ENCODE measurements around the gene BACH2.
"Not testable (repeated sequence)": the region's sequence is repeated elsewhere in the genome, so short reads cannot be mapped to it uniquely, and the experiment has no call there.

The BACH2 gene

GRCh38 chr6:90290811-90291420, 5.7 kb downstream of the BACH2 start:
- peaks cover 32% of the 10 kb centered on the region for H3K27me3 ChIP-seq (ENCODE audit: control insufficient read depth, insufficient read depth, low read length)
- no peak overlapping the region for H3K27ac ChIP-seq (ENCODE audit: low read depth, low read length)
- no peaks in the 10 kb centered on the region for H3K36me3 ChIP-seq (ENCODE audit: control insufficient read depth, insufficient read depth, low read length)
- no peaks in the 10 kb centered on the region for H3K9me3 ChIP-seq (ENCODE audit: control insufficient read depth, insufficient read depth, low read depth, low read length)
- H3K4me3 ChIP-seq (ENCODE audit: low read depth, low read length), result no peak overlapping the region
- H3K9ac ChIP-seq (ENCODE audit: low read length), result no peak overlapping the region
- H3K4me1 ChIP-seq (ENCODE audit: control insufficient read depth, insufficient read depth, low read length), result peaks cover 27% of the 10 kb centered on the region

GRCh38 chr6:90289902-90290301, 6.7 kb downstream of the BACH2 start:
- Histone ChIP-seq H3K27me3 (ENCODE audit: control insufficient read depth, insufficient read depth, low read length) (peaks cover 22% of the 10 kb centered on the region), H3K9me3 (ENCODE audit: control insufficient read depth, insufficient read depth, low read depth, low read length) (no peaks in the 10 kb centered on the region), H3K36me3 (ENCODE audit: control insufficient read depth, insufficient read depth, low read length) (no peaks in the 10 kb centered on the region), H3K27ac (ENCODE audit: low read depth, low read length) (no peak overlapping the region), H3K4me3 (ENCODE audit: low read depth, low read length) (no peak overlapping the region), H3K4me1 (ENCODE audit: control insufficient read depth, insufficient read depth, low read length) (peaks cover 37% of the 10 kb centered on the region), H3K9ac (ENCODE audit: low read length) (no peak overlapping the region)

GRCh38 chr6:90288404-90288803, 8.2 kb downstream of the BACH2 start:
- H3K27ac ChIP-seq (ENCODE audit: low read depth, low read length), result no peak overlapping the region
- H3K9me3 ChIP-seq (ENCODE audit: control insufficient read depth, insufficient read depth, low read depth, low read length), result no peaks in the 10 kb centered on the region
- no peak overlapping the region for H3K4me3 ChIP-seq (ENCODE audit: low read depth, low read length)
- no peak overlapping the region for H3K9ac ChIP-seq (ENCODE audit: low read length)
- H3K36me3 ChIP-seq (ENCODE audit: control insufficient read depth, insufficient read depth, low read length), result no peaks in the 10 kb centered on the region
- peaks cover 7% of the 10 kb centered on the region for H3K27me3 ChIP-seq (ENCODE audit: control insufficient read depth, insufficient read depth, low read length)
- H3K4me1 ChIP-seq (ENCODE audit: control insufficient read depth, insufficient read depth, low read length), result peaks cover 36% of the 10 kb centered on the region

GRCh38 chr6:90286884-90287488, 9.7 kb downstream of the BACH2 start:
- no peak overlapping the region for H3K9ac ChIP-seq (ENCODE audit: low read length)
- H3K27me3 ChIP-seq (ENCODE audit: control insufficient read depth, insufficient read depth, low read length), result no peaks in the 10 kb centered on the region
- no peak overlapping the region for H3K27ac ChIP-seq (ENCODE audit: low read depth, low read length)
- no peaks in the 10 kb centered on the region for H3K9me3 ChIP-seq (ENCODE audit: control insufficient read depth, insufficient read depth, low read depth, low read length)
- H3K4me1 ChIP-seq (ENCODE audit: control insufficient read depth, insufficient read depth, low read length), result peaks cover 36% of the 10 kb centered on the region
- H3K36me3 ChIP-seq (ENCODE audit: control insufficient read depth, insufficient read depth, low read length), result no peaks in the 10 kb centered on the region
- H3K4me3 ChIP-seq (ENCODE audit: low read depth, low read length), result no peak overlapping the region

DNA sequence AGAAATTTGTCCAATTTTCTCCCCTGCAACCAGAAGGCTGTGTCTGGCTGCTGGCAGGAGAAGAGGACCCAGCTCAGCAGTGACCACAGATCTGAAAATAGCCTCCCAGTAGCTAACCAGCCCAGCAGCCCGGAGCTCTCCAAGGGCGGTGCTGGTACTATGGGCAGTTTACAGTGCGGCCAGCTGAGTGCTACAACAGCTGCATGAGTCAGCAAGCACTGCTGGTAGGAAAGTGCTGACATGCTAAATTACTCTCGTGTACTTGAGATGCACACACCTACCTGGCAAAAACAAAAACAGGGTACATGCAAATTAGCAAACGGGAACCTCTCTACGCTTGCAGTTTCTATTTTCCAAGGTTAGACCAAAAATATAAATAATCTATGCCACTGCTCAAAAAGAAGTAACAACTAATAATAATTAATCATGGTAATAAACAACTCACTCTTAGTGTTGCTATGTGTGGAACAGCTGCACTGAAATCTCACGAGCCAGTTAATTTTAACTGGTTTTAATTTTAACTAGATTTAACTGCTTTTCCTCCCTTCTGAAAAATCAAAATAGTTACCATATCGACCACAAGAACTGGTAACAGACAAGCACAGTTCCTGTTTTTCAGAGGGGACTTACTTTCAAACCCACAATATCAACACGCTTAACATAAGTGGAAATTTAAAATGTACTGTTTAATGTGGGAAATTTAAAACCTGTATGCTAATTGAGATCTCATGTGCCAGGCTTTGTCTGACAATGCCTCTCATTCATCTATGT, 10.8 kb downstream of the BACH2 start:
- H3K4me1 ChIP-seq (ENCODE audit: control insufficient read depth, insufficient read depth, low read length), result peaks cover 36% of the 10 kb centered on the region
- H3K27ac ChIP-seq (ENCODE audit: low read depth, low read length), result peak overlapping the region; percentile 66; the same call in 1 of the 2 replicates
- no peak overlapping the region for H3K4me3 ChIP-seq (ENCODE audit: low read depth, low read length)
- peak overlapping the region; percentile 38 for H3K9ac ChIP-seq (ENCODE audit: low read length)
- no peaks in the 10 kb centered on the region for H3K27me3 ChIP-seq (ENCODE audit: control insufficient read depth, insufficient read depth, low read length)
- no peaks in the 10 kb centered on the region for H3K36me3 ChIP-seq (ENCODE audit: control insufficient read depth, insufficient read depth, low read length)
- H3K9me3 ChIP-seq (ENCODE audit: control insufficient read depth, insufficient read depth, low read depth, low read length), result no peaks in the 10 kb centered on the region

DNA sequence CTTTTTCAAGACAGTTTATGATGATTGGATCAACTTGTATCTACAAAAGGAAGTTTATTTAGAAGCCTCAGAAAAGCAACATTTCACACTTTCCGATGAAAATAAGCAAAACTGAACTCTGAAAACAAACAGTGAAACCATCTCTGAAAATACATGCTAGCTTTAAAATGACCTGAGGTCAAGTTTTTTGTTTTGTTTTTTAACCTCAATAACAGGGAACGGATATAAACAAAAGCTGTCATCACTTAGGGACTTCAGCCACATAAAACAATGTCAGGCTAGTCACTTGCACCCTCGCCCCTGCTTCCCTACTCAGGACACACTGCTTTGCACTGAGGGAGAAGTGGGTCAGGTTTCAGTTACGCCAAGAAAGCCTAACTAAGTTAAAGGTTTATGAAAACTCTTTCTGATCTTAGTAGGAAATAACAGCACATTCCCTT, 11.6 kb downstream of the BACH2 start:
- Histone ChIP-seq H3K4me3 (ENCODE audit: low read depth, low read length) (no peak overlapping the region), H3K27me3 (ENCODE audit: control insufficient read depth, insufficient read depth, low read length) (no peaks in the 10 kb centered on the region), H3K9me3 (ENCODE audit: control insufficient read depth, insufficient read depth, low read depth, low read length) (no peaks in the 10 kb centered on the region), H3K27ac (ENCODE audit: low read depth, low read length) (peak overlapping the region; percentile 66; the same call in 1 of the 2 replicates), H3K4me1 (ENCODE audit: control insufficient read depth, insufficient read depth, low read length) (peaks cover 36% of the 10 kb centered on the region), H3K9ac (ENCODE audit: low read length) (peak overlapping the region; percentile 38), H3K36me3 (ENCODE audit: control insufficient read depth, insufficient read depth, low read length) (no peaks in the 10 kb centered on the region)

- peak overlapping the region; percentile 6 for H3K9ac ChIP-seq (ENCODE audit: low read length)
- no peaks in the 10 kb centered on the region for H3K27me3 ChIP-seq (ENCODE audit: control insufficient read depth, insufficient read depth, low read length)
- H3K9me3 ChIP-seq (ENCODE audit: control insufficient read depth, insufficient read depth, low read depth, low read length), result no peaks in the 10 kb centered on the region
- no peak overlapping the region for H3K27ac ChIP-seq (ENCODE audit: low read depth, low read length)
- H3K4me1 ChIP-seq (ENCODE audit: control insufficient read depth, insufficient read depth, low read length), result peaks cover 36% of the 10 kb centered on the region
- no peak overlapping the region for H3K4me3 ChIP-seq (ENCODE audit: low read depth, low read length)
- no peaks in the 10 kb centered on the region for H3K36me3 ChIP-seq (ENCODE audit: control insufficient read depth, insufficient read depth, low read length)
Observed at GRCh38 chr6:90284236-90285041, 12.2 kb downstream of the BACH2 start.

DNA sequence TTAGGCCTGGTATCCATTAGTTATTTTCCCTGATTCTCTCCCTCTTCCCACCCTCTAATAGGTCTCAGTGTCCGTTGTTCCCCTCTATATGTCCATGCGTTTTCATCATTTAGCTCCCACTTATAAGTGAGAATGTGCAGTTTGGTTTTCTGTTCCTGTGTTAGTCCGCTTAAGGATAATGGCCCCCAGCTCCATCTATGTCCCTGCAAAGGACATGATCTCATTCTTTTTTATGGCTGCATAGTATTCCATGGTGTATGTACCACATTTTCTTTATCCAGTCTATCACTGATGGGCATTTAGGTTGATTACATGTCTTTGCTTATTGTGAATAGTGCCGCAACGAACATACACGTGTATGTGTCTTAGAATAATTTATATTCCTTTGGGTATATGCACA, 14.4 kb downstream of the BACH2 start:
- H3K4me1 ChIP-seq (ENCODE audit: control insufficient read depth, insufficient read depth, low read length), result peaks cover 25% of the 10 kb centered on the region
- not testable (repeated sequence) for H3K36me3 ChIP-seq (ENCODE audit: control insufficient read depth, insufficient read depth, low read length); H3K4me3 ChIP-seq (ENCODE audit: low read depth, low read length); H3K27ac ChIP-seq (ENCODE audit: low read depth, low read length); H3K27me3 ChIP-seq (ENCODE audit: control insufficient read depth, insufficient read depth, low read length); H3K9ac ChIP-seq (ENCODE audit: low read length); H3K9me3 ChIP-seq (ENCODE audit: control insufficient read depth, insufficient read depth, low read depth, low read length)

- Histone ChIP-seq H3K4me1 (ENCODE audit: control insufficient read depth, insufficient read depth, low read length) (no peaks in the 10 kb centered on the region), H3K27ac (ENCODE audit: low read depth, low read length) (no peak overlapping the region), H3K27me3 (ENCODE audit: control insufficient read depth, insufficient read depth, low read length) (no peaks in the 10 kb centered on the region), H3K36me3 (ENCODE audit: control insufficient read depth, insufficient read depth, low read length) (no peaks in the 10 kb centered on the region), H3K9me3 (ENCODE audit: control insufficient read depth, insufficient read depth, low read depth, low read length) (no peaks in the 10 kb centered on the region), H3K4me3 (ENCODE audit: low read depth, low read length) (no peak overlapping the region), H3K9ac (ENCODE audit: low read length) (no peak overlapping the region)
Observed at GRCh38 chr6:90278129-90278528, 18.5 kb downstream of the BACH2 start.

- no peaks in the 10 kb centered on the region for H3K9me3 ChIP-seq (ENCODE audit: control insufficient read depth, insufficient read depth, low read depth, low read length)
- no peaks in the 10 kb centered on the region for H3K36me3 ChIP-seq (ENCODE audit: control insufficient read depth, insufficient read depth, low read length)
- no peaks in the 10 kb centered on the region for H3K4me1 ChIP-seq (ENCODE audit: control insufficient read depth, insufficient read depth, low read length)
- H3K4me3 ChIP-seq (ENCODE audit: low read depth, low read length), result no peak overlapping the region
- H3K27me3 ChIP-seq (ENCODE audit: control insufficient read depth, insufficient read depth, low read length), result no peaks in the 10 kb centered on the region
- no peak overlapping the region for H3K27ac ChIP-seq (ENCODE audit: low read depth, low read length)
- no peak overlapping the region for H3K9ac ChIP-seq (ENCODE audit: low read length)
Observed at GRCh38 chr6:90277302-90278011, 19.2 kb downstream of the BACH2 start.

Measured in HUES6 (cell line).